B cell (primary cell): ENCODE measurements around the gene FBXW10. TPM values are rescaled to one million over a fixed set of nuclear protein-coding genes. Genes with fewer than 3 reads are reported as not detected.

Source experiments
- polyA plus RNA-seq: library from polyadenylated mRNA; depleted of rRNA; stranded (reverse); fragments of >200 nt; gene quantifications from 2 replicates; pipeline ENCODE4 v1.2.3, GENCODE V29; 2012
- small RNA-seq: library from RNA; depleted of rRNA; stranded (forward); fragments of <200 nt; gene quantifications from one replicate; pipeline ENCODE3, GENCODE V24; 2012; ENCODE audit warnings: low replicate concordance, low read depth; ENCODE audit not compliant: insufficient read length
- total RNA-seq, 2 donors: library from RNA; stranded (reverse); fragments of 120-200 nt in 1 of 2; gene quantifications; 1 replicate in 1 of 2; 2 replicates in 1 of 2; pipeline versions ENCODE4 v1.2.3 to v1.2.4, GENCODE V29; 2013 to 2022

FBXW10 gene
- total and polyA plus RNA-seq, 2 donors (not counting 1 experiment from before 2014, with no cell fraction given), result not detected

Small RNA genes within 50 kb of the gene (small RNA-seq; reads per million reads assigned to genes)
- not detected for gene AC026271.4

Other genes with a start within 250 kb of the FBXW10 start
- gene TBC1D28, start 99.7 kb upstream of the FBXW10 start, total RNA-seq, result not detected in 2 replicates
- gene TBC1D28, start 99.7 kb upstream of the FBXW10 start, polyA plus RNA-seq, result 1.1 TPM in 1 of 2 replicates, not detected in the other
- 7.1 and 7.6 TPM in 2 replicates for gene FOXO3B, start 61.7 kb upstream of the FBXW10 start, total RNA-seq
- 1.4 and 1.8 TPM in 2 replicates for gene FOXO3B, start 61.7 kb upstream of the FBXW10 start, polyA plus RNA-seq
- 37.1 and 42.5 TPM in 2 replicates for gene TVP23B, start 37.1 kb downstream of the FBXW10 start, total RNA-seq
- 6.6 and 13.2 TPM in 2 replicates for gene TVP23B, start 37.1 kb downstream of the FBXW10 start, polyA plus RNA-seq
- 58.8 and 58.9 TPM in 2 replicates for gene PRPSAP2, start 114.1 kb downstream of the FBXW10 start, total RNA-seq
- 27.1 and 37.5 TPM in 2 replicates for gene PRPSAP2, start 114.1 kb downstream of the FBXW10 start, polyA plus RNA-seq
- not detected in 2 replicates for gene SLC5A10, start 208.1 kb downstream of the FBXW10 start, total RNA-seq
- gene SLC5A10, start 208.1 kb downstream of the FBXW10 start, polyA plus RNA-seq, result 0.03 TPM in 1 of 2 replicates, not detected in the other